GM12801 (cell line): ENCODE measurements around the gene CFAP300.

Source experiments
- TF ChIP-seq, protein P1 (sequence below): IDR thresholded peaks from one replicate; pipeline ENCODE4 v1.5.1; 2011; ENCODE audit warnings: control low read depth; ENCODE audit not compliant: insufficient read length; ENCODE audit errors: extremely low read depth

The CFAP300 gene

DNA sequence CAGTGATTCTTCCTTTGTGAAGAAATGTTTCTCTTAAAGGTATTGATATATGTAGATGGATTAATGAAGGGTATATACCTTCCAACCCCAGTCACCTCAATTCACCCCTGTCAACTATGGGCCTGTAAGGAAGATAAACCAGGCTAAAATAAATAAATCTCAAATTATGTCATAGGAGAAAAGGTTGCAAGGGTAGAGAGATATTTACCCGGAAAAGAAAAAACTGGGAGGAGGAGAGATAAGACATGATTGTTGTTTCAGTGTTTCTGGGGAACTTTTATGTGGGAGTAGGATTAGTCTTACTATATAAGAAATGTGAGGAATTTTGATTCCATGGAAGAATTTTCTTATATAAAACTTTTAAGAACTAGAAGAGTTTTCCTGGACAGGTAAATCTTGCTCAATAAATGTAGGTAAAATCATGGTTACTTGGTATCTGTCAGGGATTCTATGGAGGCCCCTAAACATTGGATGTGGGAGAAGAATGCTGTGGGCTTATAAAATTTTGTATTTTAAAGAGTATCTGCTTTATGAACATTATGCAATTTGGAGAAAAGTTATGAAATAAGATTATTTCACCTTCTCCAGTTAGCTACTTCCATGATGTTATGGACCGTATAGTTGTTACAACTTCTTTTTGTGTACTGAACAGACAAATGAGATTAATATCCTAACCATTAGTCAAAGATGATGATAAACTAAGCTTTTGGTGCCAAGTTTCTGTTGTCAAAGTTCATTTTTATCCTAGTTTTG lies 69.4 kb downstream of the CFAP300 start:
- TF ChIP-seq, protein P1, sequence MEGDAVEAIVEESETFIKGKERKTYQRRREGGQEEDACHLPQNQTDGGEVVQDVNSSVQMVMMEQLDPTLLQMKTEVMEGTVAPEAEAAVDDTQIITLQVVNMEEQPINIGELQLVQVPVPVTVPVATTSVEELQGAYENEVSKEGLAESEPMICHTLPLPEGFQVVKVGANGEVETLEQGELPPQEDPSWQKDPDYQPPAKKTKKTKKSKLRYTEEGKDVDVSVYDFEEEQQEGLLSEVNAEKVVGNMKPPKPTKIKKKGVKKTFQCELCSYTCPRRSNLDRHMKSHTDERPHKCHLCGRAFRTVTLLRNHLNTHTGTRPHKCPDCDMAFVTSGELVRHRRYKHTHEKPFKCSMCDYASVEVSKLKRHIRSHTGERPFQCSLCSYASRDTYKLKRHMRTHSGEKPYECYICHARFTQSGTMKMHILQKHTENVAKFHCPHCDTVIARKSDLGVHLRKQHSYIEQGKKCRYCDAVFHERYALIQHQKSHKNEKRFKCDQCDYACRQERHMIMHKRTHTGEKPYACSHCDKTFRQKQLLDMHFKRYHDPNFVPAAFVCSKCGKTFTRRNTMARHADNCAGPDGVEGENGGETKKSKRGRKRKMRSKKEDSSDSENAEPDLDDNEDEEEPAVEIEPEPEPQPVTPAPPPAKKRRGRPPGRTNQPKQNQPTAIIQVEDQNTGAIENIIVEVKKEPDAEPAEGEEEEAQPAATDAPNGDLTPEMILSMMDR: no peak

GRCh38 chr11:102117472-102118113 lies 70.4 kb downstream of the CFAP300 start:
- TF ChIP-seq, protein P1: no peak

GRCh38 chr11:102118937-102119336 lies 71.7 kb downstream of the CFAP300 start:
- TF ChIP-seq, protein P1: no peak

- TF ChIP-seq, protein P1: no peak
Observed at GRCh38 chr11:102119997-102120396, 72.8 kb downstream of the CFAP300 start.

DNA sequence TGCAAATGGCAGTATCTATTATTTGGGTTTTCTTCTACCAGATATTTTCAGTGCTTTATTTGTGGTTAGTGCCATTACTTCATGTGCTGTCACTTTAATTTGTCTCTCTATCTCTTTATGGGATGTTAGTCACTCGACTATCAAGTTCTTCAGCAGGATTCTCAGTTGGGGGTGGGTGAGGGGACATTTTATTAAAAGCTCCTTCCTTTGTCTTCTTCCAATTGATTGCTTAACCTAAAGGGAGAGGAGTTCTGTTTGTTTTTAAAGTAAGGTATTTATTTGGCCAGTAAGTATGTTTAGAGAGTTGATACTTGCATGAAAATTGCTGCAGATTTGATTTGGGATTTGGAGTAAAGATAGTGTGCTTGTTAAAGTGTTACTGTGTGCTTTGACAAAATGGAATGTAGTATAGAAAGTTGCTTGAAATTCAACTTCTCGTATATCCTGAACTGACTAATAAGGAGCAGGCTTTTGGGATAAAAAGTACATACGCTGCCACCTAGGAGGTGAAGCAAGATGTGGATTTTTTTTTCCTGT lies 73.3 kb downstream of the CFAP300 start:
- TF ChIP-seq, protein P1: no peak

DNA sequence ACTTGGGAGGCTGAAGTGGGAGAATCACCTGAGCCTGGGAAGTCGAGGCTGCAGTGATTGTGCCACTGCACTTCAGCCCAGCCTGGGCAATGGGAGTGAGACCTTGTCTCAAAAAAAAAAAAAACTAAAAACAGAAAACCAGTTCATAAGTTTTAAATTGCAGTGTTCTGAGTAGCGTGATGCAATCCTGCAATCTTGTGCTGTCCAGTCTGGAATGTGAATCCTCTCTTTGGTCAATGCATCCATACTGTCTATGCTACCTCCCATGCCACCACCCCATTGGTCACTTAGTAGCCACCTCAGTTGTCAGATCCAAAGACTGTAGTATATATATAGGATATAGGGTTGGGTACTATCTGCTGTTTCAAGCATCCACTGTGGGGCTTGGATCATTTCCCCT lies 74.1 kb downstream of the CFAP300 start:
- TF ChIP-seq, protein P1: no peak
